Amniotic stem cell (primary cell): ENCODE results near the gene CCDC33.

ENCODE experiments used
- DNase-seq: peaks from one replicate; lab custom pipeline; 2025; lab: John Stamatoyannopoulos, UW

Gene CCDC33

DNA sequence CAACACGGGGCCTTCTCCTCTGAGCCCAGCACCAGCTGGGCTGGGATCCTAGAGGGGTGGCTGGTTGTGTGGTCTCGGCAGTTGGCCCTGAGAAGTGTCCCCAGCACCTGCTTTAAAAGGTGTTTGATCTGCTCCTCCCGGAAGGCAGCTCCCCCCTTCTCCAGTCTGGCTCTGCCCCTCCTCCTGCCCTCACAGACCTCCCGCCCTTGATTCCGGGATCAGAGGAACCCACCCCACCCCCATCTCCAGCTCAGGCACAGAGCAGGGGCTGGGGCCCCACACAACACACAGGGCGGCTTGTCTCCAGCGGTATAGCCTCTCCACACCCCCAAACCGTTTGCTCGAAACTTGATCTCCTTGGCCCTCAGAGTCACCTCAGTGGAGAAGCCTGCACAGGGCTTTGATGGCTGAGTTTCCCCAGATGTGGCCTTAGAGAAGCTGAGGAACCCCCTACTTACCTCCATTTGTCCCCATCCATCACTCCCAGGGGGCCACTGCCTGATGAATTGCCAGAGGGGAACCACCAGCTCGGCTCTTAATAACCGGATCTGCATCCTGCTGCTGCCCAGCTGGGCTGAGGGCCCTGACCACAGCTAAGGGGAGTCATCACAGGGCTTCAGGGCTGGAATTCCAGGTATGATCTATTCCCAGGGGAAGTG, 27.1 kb upstream of the CCDC33 start:
- no peak for DNase-seq

DNA sequence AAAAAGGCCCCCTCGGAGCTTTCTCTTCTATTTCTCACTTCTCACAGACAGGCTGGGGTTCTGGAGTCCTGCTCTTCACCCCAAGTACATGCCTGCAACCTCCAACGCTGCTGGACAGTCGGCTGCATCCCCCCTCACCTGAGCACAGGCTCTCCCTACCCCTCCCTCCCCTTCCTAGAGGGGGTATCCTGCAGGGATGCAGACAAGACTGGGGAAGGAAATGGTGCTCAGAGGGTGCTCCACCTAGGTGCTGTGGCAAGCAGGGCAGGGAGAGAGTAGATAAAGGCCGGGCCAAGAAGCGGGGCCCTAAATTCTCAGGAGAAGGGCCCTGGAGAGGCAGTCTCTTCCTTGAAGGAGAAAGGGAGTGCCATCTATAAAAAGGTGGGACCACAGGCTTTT, 26.6 kb upstream of the CCDC33 start:
- no peak for DNase-seq

DNA sequence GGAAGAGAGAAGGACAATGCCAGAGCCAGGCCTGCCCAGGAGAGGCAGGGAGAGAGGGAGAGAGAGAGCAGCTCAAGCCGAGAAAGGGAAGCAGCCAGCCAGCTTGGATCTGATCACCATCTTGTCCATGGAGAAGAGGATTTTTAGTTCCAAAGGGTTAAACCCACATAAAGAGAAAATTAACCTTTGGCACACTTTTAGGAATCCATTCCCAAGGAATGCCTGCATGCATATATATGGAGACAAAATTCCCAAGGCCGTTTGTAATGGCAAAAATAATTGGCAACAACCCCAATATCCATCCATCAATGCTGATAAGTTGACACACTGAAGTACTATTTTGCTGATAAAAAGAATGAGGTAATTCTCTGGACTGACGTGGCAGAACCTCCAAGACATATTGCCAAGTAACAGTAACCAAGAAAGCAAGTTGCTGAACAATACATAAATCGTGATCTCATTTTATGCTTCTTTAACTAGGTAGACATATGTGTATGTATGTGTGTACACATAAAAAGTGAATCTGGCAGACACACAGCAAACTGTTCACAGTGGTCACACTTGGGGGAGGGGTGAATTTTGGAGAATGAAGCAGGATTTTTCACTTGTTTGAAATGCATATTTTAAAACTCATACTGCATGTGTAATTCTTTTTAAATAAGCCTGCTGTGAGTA, 26.0 kb upstream of the CCDC33 start:
- DNase-seq, result no peak

DNA sequence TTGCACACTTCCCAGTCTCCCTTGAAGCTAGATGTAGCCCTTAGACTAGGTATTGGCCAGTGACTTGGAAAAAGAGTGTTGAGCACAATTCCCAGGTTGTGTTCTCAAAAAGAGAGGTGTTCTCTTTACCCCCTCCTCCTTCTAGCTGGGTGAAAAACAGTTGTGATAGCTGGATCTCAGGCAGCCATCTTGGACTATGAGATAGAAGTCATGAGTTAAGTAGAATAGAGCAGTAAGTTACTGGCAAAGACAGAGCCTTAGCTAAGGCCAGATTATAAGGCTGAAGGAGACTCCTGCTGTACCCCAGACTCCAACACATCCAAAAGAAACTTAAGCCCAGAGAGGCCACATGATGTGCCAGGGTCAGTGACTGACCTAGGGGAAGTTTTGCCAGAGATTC, 25.4 kb upstream of the CCDC33 start:
- no peak for DNase-seq

DNA sequence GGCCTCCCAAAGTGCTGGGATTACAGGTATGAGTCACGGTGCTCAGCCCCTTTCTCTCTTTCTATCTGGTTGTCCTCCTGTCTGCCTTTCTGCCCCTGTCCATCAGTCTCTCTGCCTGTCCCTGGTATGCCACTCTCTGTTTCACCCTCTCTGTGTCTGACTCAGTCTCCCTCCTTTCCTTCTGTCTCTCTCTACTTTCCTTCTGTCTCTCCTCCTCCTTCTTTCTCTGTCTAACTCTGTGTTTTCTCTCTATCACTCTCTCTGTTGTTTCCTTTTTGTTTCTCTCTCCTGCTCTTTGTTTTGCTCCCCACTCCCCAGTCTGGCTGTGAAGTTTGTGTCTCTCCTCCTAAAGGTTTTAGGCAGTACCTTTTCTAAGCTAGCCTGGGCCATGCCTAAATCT, 24.5 kb upstream of the CCDC33 start:
- DNase-seq, result no peak

DNA sequence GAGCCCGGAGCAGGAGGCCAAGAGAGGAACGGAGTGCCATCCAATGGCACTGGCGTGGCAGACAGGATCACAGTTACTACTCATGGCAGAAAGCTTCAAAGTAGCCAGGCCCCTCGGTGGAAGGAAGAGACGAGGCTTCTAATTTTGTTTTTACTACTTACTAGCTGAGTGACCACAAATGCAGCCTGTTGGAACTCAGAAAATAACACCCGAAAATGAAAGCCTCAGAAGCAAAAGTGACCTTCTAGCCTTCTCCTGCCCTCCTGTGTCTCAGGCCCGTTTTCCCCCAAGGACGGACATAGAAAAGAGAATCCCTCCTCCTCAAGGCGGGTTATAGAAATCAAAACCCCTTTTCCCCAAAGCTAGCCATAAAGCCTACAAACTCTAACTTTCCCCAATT, 23.6 kb upstream of the CCDC33 start:
- DNase-seq, result no peak

DNA sequence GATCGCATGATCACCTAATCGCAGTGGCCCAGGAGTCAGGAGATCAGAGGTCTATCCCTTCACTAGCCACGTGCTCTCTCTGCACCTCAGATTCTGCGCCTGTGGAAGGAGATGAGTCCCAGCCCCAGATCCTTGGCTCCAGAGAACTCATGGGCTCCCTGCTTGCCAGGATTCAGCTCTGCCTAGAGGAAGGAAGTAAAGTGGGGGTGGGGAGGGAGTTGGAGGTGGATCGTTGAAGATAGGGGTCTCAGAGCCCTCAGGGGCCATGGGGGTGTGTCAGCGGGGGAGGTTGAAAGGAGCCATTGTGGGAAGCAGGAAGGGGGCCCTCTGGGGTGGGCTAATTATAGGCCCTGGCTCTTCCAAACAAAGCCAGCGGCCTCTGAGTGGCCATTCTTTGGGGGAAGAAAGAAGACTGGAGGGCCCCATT, 22.3 kb upstream of the CCDC33 start:
- no peak for DNase-seq

DNA sequence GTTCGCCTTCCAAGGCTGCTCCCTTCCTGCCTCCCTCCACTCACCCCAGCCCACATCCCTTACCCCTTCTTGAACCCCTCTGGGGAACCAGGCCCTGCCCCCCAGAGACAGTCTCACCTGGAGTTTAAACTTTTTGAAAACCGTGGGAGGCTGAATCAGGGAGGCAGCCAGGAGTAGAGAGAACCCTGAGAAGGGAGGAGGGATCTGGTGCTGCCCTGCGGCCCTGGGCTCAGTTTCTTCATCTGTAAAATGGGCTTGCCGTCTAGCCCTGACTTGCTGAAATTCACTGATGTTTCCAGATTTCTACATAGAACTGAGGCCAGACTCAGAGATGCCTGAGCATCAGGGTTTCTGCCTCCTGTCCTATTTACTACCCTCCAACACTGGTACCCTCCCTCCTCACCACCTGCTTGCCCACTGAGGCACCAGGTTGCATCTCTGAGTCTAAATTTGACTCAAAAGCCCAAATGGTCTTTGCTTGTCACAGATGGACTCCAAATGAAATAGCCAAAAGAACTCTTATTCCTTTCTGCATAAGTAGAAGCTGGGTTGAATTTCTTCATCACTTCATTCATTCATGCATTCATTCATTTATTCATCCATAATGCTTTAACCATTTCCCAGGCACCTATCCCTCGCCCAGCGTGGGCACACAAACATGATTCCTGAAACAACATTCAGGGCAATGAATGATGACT, 21.7 kb upstream of the CCDC33 start:
- no peak for DNase-seq

DNA sequence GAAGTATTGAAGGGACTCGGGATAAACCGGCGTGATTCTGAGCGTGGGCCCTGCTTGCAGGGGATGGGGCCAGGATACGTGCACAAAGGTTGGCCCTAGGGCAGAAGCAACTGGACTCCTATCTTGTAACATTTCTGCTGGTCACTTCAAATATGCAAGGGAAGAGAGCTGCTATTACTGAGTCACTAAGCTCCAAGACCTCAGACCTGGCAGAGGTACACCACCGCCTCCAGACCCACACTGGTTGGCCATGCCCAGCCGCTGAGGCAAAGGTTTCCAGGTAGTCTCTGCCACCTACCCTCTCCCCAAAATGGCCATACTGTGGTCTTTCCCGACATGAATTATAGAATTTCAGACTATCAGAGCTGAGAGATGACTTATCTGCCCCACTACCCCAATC, 20.2 kb upstream of the CCDC33 start:
- no peak for DNase-seq

DNA sequence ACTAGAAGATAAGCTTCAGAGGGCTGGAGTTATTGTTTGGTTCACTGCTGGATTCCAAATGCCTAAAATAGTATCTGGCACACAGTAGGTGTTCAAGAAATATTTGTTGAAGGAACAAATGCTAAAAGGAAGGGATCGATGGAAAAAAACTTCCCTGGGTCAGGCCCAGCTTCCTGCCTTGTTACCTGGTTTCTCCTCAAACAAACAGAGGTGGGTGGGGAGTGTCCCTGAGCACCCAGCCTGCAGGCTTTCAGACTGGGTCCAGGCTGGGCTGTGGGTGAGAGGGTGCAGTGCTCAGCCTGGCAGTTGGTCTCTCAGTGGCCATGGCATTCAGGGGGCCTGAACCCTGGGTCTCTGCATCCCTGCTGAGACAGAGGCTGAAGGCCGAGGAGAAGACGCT, 19.2 kb upstream of the CCDC33 start:
- no peak for DNase-seq

DNA sequence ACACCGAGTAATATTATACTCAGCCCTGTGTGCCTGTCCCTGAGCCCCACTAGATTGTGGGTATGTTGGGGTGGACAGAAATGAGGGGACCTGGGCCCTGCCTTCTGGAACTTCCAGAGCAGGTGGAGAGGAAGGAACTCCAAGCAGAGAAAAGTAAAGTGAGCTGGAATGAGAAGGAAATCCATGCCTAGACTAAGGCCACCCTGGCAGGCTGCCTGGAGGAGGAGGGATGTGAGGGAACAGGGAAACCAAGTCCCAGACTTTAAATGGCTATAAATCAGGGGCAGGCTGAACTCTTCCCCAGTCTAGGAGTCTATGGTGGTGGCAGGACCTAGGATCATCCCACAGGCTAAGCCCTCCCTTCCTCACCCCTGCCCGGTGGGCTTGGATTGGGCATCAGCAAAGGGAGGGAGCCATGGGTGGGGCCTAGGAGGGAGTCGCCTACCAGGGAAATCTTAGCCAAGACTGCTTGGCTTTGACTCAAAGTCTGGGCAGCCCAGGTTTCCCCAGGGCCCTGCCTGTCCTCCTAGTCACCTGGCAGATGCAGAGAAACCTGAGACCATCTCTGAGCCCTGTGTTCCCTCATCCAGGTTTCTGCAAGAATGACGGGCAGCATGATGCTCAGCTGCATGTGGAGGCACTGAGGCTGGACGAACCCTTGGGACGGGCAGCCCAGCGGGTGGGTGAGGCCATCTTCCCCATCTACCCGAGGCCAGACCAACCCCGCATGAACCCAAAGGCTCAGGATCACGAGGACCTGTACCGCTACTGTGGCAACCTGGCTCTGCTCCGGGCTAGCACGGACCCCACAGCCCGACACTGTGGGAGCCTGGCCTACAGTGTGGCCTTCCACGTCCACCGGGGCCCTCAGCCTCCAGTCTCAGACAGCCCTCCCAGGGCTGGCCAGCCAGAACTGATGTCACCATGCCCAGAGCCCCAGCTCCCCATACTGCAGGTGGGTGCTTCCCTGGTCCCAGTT, 17.9 kb upstream of the CCDC33 start:
- DNase-seq, result no peak

DNA sequence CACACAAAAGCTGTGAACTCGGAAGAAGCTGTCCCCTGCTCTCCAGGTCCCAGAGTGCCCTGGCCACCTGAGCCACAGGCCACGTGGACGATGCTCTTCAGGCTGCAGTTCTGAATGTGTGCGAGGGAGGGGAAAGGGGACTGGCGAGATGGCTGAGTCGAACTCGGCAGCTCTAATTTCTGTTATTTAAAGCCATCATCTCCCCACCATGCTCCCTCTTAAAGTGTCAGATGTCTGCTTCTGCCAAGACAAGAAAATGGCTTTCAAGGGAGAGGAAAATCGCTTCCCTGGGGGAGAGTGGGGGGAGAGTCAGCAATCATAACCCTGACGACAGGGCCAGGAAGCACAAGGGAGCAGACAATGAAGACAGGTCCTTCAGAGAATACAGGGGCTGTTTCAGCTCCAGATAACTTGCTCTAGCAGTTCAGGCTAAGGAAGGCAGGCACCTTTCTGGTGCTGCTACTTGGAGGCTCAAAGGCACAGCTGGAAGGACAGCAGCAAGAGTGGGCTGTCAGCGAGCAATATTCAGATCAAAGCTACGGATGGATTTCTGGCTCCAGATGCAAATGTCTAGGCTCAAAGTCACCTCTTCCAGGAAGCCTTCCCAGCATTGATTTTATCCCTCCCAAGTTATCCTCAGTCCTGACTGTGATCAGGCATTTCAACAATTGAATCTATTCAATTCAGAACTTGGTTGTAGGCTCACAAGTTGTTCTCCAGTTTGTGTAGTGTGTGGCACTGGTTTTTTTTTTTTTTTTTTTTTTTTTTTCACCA, 15.5 kb upstream of the CCDC33 start:
- DNase-seq, result no peak

DNA sequence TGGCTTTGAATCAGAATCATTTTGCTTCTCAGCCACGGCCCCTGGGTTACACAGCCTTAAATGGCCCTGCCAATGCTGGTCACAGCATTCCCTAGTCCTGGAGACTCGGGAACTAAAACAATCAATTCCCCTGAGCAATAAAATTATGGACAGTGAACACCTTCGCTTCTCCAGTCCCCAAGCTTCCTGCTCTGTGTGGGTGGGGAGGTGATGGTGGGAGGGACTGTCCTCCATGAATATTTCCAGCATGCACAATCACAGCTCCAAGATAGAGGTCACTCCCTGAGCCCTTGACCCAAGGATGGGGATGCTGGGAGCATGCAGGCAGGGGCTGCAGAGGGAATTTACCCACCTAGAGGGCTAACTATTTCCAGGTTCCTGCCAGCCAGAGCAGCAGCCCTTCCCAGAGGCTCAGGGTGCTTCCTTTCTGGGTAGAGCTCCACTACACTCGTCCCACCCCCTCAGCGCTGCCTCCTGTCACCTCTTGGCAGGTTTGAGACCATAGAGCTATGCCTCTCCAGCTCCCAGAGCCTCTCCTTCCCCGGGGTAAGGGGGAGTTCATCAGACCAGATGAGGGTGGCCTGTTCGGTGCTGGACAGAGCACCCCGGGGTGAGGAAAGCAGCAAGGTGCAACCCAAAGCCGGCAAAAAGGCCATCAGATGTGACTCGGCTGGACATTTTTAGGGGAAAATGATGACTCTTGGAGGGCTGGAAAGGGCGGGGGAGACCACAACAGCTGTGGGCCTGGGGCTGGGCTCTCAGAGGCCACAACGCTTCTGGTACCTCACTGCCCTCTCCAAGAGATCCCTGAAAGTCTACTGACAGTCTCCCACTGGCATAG, 14.5 kb upstream of the CCDC33 start:
- no peak for DNase-seq

DNA sequence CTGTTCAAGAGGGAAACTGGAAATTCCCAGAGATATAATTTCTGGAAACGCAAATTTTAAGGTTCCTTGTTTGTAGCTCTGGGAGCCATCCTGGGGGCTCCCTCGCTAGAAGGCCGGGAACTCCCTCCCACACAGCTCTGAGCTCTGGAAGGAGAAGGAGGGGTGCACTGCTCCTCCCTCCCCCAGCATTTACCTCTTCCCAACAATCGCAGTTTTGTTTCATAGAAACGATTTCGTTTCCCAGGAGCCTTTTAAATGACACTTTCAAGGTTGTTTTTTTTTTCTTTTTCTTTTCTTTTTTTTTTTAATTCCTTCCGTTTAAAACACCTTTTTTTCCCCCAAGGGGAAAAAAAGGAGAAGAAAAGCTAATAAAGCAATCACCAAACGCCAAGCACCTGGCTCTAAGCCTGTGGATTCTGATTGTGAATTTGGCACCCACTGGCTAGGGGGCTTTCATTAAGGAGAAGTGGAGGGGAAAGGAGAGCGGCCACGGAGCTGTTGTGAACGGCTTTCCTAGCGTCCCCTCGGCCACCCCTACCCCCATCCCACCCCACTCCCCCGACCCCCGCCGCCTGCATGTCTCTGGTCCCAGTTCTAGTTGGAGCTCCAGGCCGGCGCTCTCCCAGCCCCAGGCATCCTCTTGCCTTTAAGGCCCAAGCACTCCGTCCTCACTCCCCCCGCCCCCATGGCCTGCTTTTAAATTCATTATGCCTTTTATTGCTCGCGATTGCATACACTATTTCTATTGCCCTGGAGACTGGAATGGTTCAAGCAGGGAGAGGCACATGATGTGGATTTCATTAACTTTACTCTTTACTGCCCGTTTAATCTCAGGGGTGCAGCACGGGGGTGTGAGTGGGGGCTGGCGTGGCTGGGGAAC, 13.6 kb upstream of the CCDC33 start:
- no peak for DNase-seq

DNA sequence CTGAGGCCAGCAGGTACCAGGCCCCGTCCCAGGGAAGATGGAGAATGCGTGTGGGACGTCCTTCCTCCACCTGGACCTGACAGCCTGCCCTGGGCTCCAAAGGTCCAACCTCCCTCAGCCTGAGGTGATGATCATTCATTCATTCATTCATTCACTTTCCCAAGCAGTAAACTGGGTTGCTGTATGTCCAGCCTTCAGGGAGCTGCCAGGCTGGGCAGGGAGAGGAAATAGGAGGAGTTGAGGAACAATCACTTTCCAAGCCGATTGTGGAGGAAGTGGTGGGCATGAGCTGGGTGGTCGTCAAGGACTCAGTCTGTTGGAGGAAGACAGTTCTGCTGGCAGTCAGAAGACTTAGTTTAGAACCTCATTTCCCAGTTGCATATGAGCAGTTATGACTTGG, 10.2 kb upstream of the CCDC33 start:
- DNase-seq, result no peak

DNA sequence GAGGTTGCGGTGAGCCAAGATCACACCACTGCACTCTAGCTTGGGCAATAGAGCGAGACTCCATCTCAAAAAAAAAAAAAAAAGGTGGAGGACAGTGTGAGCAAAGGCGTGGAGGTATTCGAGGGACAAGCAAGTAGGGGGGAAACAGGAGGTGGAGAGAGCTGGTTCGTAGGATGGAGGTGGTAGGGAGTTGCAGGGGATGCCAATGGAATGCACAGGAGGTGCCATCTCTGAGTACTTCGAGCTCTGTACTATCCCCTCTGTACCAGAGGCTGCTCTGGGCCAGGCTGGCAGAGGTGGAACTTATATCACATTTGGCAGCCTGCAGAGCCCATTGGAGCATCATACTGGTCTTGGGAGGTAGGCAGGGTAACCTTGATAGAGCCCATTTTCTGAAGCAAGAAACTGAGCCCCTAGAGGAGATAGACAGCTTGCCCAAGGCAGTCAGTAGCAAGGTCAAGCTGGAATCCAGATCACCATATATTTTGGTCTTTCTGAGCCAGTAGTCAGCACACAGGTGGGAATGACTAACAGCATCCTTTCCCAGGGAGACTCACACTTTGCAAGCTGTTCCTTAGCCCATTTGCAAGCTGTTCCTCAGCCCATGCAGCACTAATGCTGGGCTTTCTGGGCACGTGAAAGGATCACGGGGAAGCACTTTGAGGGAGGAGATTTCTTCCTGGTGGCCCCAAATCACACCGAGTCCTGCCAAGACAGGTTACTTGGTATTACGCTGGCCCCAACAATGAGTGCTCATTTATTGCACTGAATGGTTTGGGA, 9.2 kb upstream of the CCDC33 start:
- no peak for DNase-seq

DNA sequence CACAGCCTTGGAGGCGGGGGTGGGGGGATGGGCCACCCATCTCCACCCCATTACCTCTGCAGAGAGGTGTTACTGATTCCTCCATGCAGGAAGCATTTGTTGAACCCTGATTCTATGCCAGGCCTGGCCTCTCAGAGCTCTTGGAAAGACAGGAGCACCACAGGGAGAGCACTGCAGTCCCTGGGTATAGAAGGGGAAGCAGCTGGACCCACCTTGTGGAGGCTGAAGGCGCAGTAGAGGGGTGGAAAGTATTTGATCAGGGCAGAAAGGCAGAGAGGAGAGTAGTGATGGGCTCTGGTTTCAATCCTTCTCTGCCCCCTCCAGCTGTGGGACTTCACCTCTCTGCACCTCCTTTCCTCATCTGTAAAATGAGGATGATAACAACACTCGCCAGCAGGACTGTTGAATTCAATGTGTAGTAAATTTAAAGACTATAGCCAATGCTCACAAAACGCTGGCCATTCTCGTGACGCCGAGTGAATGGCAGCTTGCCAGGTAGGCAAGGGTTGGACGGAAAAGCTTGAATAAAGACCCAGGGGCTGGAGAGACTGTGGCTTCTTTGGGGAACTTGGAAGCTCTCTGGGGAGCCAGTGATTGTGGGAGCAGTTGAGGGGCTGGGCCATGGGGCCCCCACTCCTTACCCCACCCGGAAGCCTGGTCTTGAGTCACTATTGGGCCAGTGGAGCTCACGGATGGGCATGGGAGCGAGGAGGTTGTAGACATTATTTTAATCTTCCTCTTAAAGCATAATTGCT, 8.0 kb upstream of the CCDC33 start:
- no peak for DNase-seq

DNA sequence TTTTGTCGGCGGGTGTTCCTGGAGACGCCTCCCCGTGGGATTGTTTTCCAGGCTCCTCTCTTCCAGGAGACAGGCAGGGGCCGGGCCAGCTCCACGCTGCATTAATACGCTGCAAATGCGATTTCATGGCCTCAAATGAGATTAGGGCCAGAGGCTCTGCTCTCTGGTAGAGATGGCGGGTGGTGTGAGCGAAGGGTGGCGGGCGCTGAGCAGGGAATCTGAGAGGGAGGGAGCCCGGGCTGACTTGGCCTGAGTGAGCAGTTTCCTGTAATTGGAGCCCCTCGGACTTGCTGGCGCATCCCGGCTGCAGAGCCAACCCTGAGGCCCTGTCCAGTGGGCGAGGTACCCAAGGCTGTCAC, 7.4 kb upstream of the CCDC33 start:
- DNase-seq, result no peak
